ENCODE results near the gene GNAI3.

The GNAI3 gene

GRCh38 chr1:109578947-109579443, 30.6 kb downstream of the GNAI3 start:
- H3K27ac Mint-ChIP-seq: no peak overlapping the region
- no peak overlapping the region for H3K4me3 Mint-ChIP-seq
- H3K9me3 Mint-ChIP-seq: no peaks in the 10 kb centered on the region
- peaks cover 30% of the 10 kb centered on the region for H3K36me3 Mint-ChIP-seq (ENCODE audit: low read depth)
- H3K4me1 Mint-ChIP-seq (ENCODE audit: low read depth): no peaks in the 10 kb centered on the region
- no peaks in the 10 kb centered on the region for H3K27me3 Mint-ChIP-seq (ENCODE audit: low read depth)
- no peak for DNase-seq (ENCODE audit: low spot score)

DNA sequence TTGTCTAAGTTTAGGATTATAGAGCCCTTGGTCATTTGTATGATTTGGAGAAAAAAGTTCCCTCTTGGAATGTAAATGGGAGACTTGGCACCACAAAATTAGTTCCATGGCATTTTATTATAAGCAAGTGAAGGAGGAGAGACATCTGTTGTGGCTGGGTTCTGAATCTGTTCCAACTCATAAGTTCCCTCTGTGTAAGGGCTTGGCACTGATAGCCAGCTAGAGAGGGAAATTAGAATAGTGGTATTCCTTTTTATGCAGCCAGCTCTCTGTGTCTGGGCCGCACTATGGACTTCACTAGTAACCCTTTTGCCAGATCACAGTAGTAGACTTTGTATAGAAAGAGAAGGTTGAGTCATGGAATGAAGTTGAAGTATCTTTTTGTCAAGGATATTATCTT, 31.1 kb downstream of the GNAI3 start:
- Mint-ChIP-seq H3K36me3 (ENCODE audit: low read depth) (peaks cover 33% of the 10 kb centered on the region), H3K4me1 (ENCODE audit: low read depth) (no peaks in the 10 kb centered on the region), H3K27me3 (ENCODE audit: low read depth) (no peaks in the 10 kb centered on the region), H3K27ac (no peak overlapping the region), H3K9me3 (no peaks in the 10 kb centered on the region), H3K4me3 (no peak overlapping the region)
- DNase-seq (ENCODE audit: low spot score): no peak

GRCh38 chr1:109582021-109582420, 33.6 kb downstream of the GNAI3 start:
- Mint-ChIP-seq H3K27me3 (ENCODE audit: low read depth) (no peaks in the 10 kb centered on the region), H3K27ac (no peak overlapping the region), H3K9me3 (no peaks in the 10 kb centered on the region), H3K4me3 (no peak overlapping the region), H3K4me1 (ENCODE audit: low read depth) (no peaks in the 10 kb centered on the region), H3K36me3 (ENCODE audit: low read depth) (peaks cover 46% of the 10 kb centered on the region)
- no peak for DNase-seq (ENCODE audit: low spot score)

GRCh38 chr1:109584766-109585165, 36.4 kb downstream of the GNAI3 start:
- Mint-ChIP-seq H3K4me1 (ENCODE audit: low read depth) (no peaks in the 10 kb centered on the region), H3K27me3 (ENCODE audit: low read depth) (no peaks in the 10 kb centered on the region), H3K9me3 (no peaks in the 10 kb centered on the region), H3K27ac (no peak overlapping the region), H3K4me3 (no peak overlapping the region), H3K36me3 (ENCODE audit: low read depth) (peaks cover 48% of the 10 kb centered on the region)
- no peak for DNase-seq (ENCODE audit: low spot score)

GRCh38 chr1:109586055-109586454, 37.6 kb downstream of the GNAI3 start:
- Mint-ChIP-seq H3K36me3 (ENCODE audit: low read depth) (peaks cover 47% of the 10 kb centered on the region), H3K4me1 (ENCODE audit: low read depth) (no peaks in the 10 kb centered on the region), H3K9me3 (no peaks in the 10 kb centered on the region), H3K4me3 (no peak overlapping the region), H3K27me3 (ENCODE audit: low read depth) (no peaks in the 10 kb centered on the region), H3K27ac (no peak overlapping the region)
- DNase-seq (ENCODE audit: low spot score): no peak

DNA sequence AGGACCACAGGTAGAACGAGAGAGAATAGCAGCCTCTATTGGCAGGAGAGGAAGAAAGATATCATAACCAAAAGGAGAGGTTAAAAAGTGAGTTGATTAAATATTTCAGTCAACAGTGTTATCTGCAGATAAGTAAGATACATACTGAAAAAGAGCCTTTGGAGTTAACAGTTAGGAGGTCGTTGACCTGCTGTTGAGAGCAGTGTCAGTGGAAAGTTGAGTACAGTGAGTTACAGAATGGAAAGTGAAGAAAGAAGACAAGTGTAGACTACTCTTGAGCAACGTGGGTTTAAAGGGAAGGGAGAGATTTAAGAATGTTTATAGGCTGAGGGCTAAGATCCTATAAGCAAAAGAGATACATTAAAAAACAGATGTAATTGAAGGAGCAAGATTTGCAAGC, 40.8 kb downstream of the GNAI3 start:
- Mint-ChIP-seq H3K27me3 (ENCODE audit: low read depth) (no peaks in the 10 kb centered on the region), H3K4me1 (ENCODE audit: low read depth) (no peaks in the 10 kb centered on the region), H3K9me3 (no peaks in the 10 kb centered on the region), H3K27ac (no peak overlapping the region), H3K4me3 (no peak overlapping the region), H3K36me3 (ENCODE audit: low read depth) (peaks cover 51% of the 10 kb centered on the region)
- DNase-seq (ENCODE audit: low spot score): no peak

DNA sequence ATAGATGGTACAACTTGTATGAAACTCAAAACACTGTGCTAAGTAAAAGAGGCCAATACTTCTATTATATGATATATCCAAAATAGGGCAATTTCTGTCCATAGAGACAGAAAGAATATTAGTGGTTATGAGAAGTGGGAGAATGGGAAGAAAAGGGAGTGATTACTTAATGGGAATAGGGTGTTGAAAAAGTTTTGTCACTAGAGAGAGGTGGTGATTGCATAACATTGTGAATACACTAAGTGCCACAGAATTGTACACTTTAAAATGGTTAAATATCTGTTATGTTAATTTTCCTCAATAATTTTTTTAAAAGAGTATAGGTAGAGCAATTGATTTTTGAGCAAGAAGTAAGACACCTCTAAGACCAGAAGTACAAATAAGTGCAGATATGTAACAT, 41.3 kb downstream of the GNAI3 start:
- no peaks in the 10 kb centered on the region for H3K4me1 Mint-ChIP-seq (ENCODE audit: low read depth)
- peaks cover 49% of the 10 kb centered on the region for H3K36me3 Mint-ChIP-seq (ENCODE audit: low read depth)
- DNase-seq (ENCODE audit: low spot score): no peak

GRCh38 chr1:109592916-109593315, 44.5 kb downstream of the GNAI3 start:
- no peaks in the 10 kb centered on the region for H3K9me3 Mint-ChIP-seq
- no peak overlapping the region for H3K27ac Mint-ChIP-seq
- no peak for DNase-seq (ENCODE audit: low spot score)
- no peaks in the 10 kb centered on the region for H3K27me3 Mint-ChIP-seq (ENCODE audit: low read depth)
- H3K4me3 Mint-ChIP-seq: no peak overlapping the region
- peaks cover 36% of the 10 kb centered on the region for H3K36me3 Mint-ChIP-seq (ENCODE audit: low read depth)
- no peaks in the 10 kb centered on the region for H3K4me1 Mint-ChIP-seq (ENCODE audit: low read depth)

More for the DNA sequence above, 41.3 kb downstream of the GNAI3 start:
- Mint-ChIP-seq H3K4me3 (no peak overlapping the region), H3K9me3 (no peaks in the 10 kb centered on the region), H3K27ac (no peak overlapping the region), H3K27me3 (ENCODE audit: low read depth) (no peaks in the 10 kb centered on the region)

DNA sequence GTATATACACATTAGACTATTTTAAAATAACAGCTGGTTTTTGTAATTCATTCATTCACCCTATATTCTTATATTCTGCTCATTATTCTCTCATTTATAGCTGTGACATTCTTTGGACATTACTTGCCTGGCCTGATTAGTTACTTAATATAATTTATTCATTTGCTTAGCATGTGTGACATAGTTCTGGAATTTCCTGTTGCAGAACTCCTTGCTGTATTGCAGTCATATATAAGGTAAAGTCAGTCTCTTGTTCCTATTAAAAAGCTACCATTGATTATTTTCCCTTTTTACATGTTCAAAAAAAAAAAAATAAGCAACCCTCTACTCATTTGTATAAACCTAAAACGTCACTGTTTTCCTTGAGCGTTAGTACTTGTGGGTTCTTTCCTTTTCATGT, 47.1 kb downstream of the GNAI3 start:
- Mint-ChIP-seq H3K27me3 (ENCODE audit: low read depth) (no peaks in the 10 kb centered on the region), H3K9me3 (no peaks in the 10 kb centered on the region), H3K36me3 (ENCODE audit: low read depth) (peaks cover 33% of the 10 kb centered on the region), H3K27ac (no peak overlapping the region), H3K4me1 (ENCODE audit: low read depth) (peaks cover 2% of the 10 kb centered on the region), H3K4me3 (no peak overlapping the region)
- DNase-seq (ENCODE audit: low spot score): no peak

DNA sequence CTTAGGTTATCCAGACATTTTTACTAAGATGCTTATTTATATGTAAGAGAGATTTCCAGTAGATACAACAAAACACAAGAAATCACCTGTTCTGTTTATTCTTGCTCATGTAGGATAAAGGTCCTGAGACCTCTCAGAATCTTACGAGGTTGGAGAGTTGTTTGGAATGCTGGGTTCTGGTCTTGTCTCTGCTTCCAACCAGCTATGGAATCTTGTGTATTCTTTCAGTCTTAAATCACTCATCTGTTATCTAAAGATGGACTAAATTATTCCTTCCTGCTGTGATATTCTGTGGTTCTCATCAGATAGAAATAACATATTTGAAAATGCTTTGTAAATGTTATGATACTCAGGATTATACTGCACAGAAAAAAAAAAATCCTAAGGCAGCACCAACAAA, 49.7 kb downstream of the GNAI3 start:
- DNase-seq (ENCODE audit: low spot score): no peak
- Mint-ChIP-seq H3K4me3 (no peak overlapping the region), H3K4me1 (ENCODE audit: low read depth) (peaks cover 2% of the 10 kb centered on the region), H3K9me3 (no peaks in the 10 kb centered on the region), H3K27ac (no peak overlapping the region), H3K36me3 (ENCODE audit: low read depth) (peaks cover 20% of the 10 kb centered on the region), H3K27me3 (ENCODE audit: low read depth) (no peaks in the 10 kb centered on the region)

DNA sequence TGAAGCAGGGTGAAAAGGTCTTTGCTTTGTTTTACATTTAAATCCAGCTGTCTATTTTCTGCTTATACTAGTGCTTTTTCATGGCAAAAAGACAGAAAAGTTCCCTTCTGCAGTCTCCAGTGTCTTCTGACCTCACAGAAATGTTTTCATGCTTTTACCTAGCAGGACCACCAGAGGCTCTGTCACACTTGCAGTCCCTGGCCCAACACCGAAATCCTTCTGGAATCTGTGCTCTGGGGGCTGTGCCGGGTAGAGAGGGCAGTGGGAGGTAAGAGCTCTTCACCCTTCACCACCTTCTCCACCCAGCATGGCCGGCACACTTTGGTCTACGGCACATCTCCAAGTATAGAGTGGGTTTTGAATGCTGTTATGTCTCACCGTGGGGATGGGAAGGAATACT, 50.2 kb downstream of the GNAI3 start:
- no peak for DNase-seq (ENCODE audit: low spot score)
- H3K4me1 Mint-ChIP-seq (ENCODE audit: low read depth): peaks cover 6% of the 10 kb centered on the region
- no peak overlapping the region for H3K4me3 Mint-ChIP-seq
- no peaks in the 10 kb centered on the region for H3K27me3 Mint-ChIP-seq (ENCODE audit: low read depth)
- H3K9me3 Mint-ChIP-seq: no peaks in the 10 kb centered on the region
- peaks cover 20% of the 10 kb centered on the region for H3K36me3 Mint-ChIP-seq (ENCODE audit: low read depth)
- H3K27ac Mint-ChIP-seq: no peak overlapping the region

DNA sequence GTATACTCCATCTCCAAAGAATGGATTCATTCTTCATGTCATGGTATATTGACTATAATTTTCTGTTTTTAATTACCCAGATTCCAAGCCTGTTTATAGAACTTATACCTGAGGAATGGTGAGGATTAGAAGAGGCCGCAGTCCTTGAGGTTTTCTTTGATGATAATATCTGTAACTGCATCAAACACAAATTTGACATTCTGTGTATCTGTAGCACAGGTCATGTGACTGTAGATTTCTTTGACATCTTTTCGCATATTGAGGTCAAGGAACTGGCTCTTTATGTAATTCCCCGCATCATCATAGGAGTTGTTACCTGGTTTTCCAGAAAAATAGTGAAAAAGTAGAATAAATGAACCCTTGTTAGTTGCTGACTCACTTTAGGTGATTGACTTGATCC, 54.8 kb downstream of the GNAI3 start:
- DNase-seq (ENCODE audit: low spot score): no peak
- Mint-ChIP-seq H3K36me3 (ENCODE audit: low read depth) (peaks cover 10% of the 10 kb centered on the region), H3K9me3 (no peaks in the 10 kb centered on the region), H3K27me3 (ENCODE audit: low read depth) (no peaks in the 10 kb centered on the region), H3K4me3 (no peak overlapping the region), H3K4me1 (ENCODE audit: low read depth) (peaks cover 6% of the 10 kb centered on the region), H3K27ac (no peak overlapping the region)

GRCh38 chr1:109605381-109605780, 57.0 kb downstream of the GNAI3 start:
- H3K27ac Mint-ChIP-seq: no peak overlapping the region
- H3K27me3 Mint-ChIP-seq (ENCODE audit: low read depth): no peaks in the 10 kb centered on the region
- peaks cover 2% of the 10 kb centered on the region for H3K36me3 Mint-ChIP-seq (ENCODE audit: low read depth)
- H3K4me3 Mint-ChIP-seq: no peak overlapping the region
- H3K9me3 Mint-ChIP-seq: no peaks in the 10 kb centered on the region
- H3K4me1 Mint-ChIP-seq (ENCODE audit: low read depth): peaks cover 4% of the 10 kb centered on the region
- DNase-seq (ENCODE audit: low spot score): no peak

GRCh38 chr1:109609881-109610280, 61.5 kb downstream of the GNAI3 start:
- no peak overlapping the region for H3K4me3 Mint-ChIP-seq
- no peak overlapping the region for H3K27ac Mint-ChIP-seq
- H3K27me3 Mint-ChIP-seq (ENCODE audit: low read depth): peaks cover 2% of the 10 kb centered on the region
- no peaks in the 10 kb centered on the region for H3K36me3 Mint-ChIP-seq (ENCODE audit: low read depth)
- DNase-seq (ENCODE audit: low spot score): no peak
- no peaks in the 10 kb centered on the region for H3K4me1 Mint-ChIP-seq (ENCODE audit: low read depth)
- no peaks in the 10 kb centered on the region for H3K9me3 Mint-ChIP-seq

DNA sequence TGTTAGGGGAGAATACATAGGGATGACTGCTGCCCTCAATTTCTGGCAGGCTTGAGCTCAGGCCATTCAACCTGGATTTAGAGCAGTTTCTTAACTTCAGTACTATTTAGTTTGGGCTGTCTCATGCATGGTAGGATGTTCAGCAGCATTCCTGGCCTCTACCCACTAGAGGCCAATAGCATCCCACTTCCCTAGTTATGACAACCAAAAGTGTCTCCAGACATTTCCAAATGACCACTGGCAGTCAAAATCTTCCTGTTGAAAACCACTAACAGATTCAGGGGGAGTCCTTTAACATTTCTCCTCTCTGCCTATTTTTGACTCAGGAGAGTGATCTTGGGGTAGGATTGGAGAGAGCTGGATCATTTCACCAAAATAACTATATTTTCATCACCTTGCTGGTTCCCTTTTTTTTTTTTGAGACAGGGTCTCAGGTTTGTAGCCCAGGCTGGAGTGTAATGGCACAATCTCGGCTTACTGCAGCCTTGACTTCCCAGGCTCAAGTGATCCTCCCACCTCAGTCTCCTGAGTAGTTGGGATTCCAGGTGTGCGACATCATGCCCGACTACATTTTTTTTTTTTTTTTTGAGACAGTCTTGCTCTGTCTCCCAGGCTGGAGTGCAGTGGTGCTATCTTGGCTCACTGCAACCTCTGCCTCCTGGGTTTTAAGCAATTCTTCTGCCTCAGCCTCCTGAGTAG, 62.3 kb downstream of the GNAI3 start:
- Mint-ChIP-seq H3K4me3 (no peak overlapping the region), H3K27me3 (ENCODE audit: low read depth) (peaks cover 2% of the 10 kb centered on the region), H3K36me3 (ENCODE audit: low read depth) (no peaks in the 10 kb centered on the region), H3K4me1 (ENCODE audit: low read depth) (peaks cover under 1% of the 10 kb centered on the region), H3K9me3 (no peaks in the 10 kb centered on the region), H3K27ac (no peak overlapping the region)
- no peak for DNase-seq (ENCODE audit: low spot score)
